Measurements from ENCODE around the gene CFAP20DC. TPM values are rescaled to one million over a fixed set of nuclear protein-coding genes. Genes with fewer than 3 reads are reported as not detected.
A peak's percentile ranks its signal among the peaks of the same experiment; 100 is the strongest.

The CFAP20DC gene
- total and polyA plus RNA-seq, 10 of the 15 experiments (the other 5 are each of a cell fraction or from before 2014, with no cell fraction given), result 0.53 to 11.6 (median 2.0) TPM

- no TSS peak for BruUV-seq (replicated peaks)
- ATAC-seq (peak; percentile 39), DNase-seq (ENCODE audit: low read depth, low spot score) (no peak), FAIRE-seq (peak; percentile 72)
- H3K4me1 ChIP-seq (ENCODE audit: control insufficient read depth, insufficient read depth, low read length), result no peaks in the 10 kb centered on the region
- H3K4me2 ChIP-seq (ENCODE audit: control insufficient read depth, insufficient read depth), result no peak overlapping the region
- no peaks in the 10 kb centered on the region for H3K36me3 ChIP-seq (ENCODE audit: control insufficient read depth in 2 of 2, insufficient read depth in 2 of 2, low read length in 1 of 2)
- CTCF ChIA-PET, result interaction anchor here (0.6 to 8.7 kb wide), 49 partner anchors 9 to 423 kb away, joined by 3 to 180 read pairs (median 4); no protein-coding TSS in a partner anchor
- in situ Hi-C loops (cut with MboI), result loop anchor here (10.0 kb wide), 1 partner anchor 228 kb away; no protein-coding TSS in a partner anchor
- H3K9me3 ChIP-seq (replicated peaks; ENCODE audit: control insufficient read depth, insufficient read depth, low read length), result no peaks in the 10 kb centered on the region
- no peak overlapping the region for H2AFZ ChIP-seq (ENCODE audit: control insufficient read depth, low read depth, low read length)
- RAD21 ChIA-PET (ENCODE audit: unreplicated experiment), result interaction anchor here (0.5 to 7.2 kb wide), 15 partner anchors 11 to 414 kb away, joined by 3 to 102 read pairs (median 3); no protein-coding TSS in a partner anchor
- POLR2A ChIA-PET, result no interaction called here
- no peaks in the 10 kb centered on the region for H3K79me2 ChIP-seq (ENCODE audit: control insufficient read depth, insufficient read depth, low read length)
- intact Hi-C loops (cut with micrococcal nuclease; ENCODE audit: unreplicated experiment), result loop anchor here (1.0 kb wide), 3 partner anchors 59 to 413 kb away; no protein-coding TSS in a partner anchor
- no peak overlapping the region for H3K27ac ChIP-seq (ENCODE audit: control insufficient read depth, insufficient read depth)
- TF ChIP-seq SMC3 (IDR thresholded peaks at IDR 0.05; ENCODE audit: borderline replicate concordance, low read length) (peak; percentile 72; the same call in 1 of the 2 replicates), E4F1 (IDR thresholded peaks at IDR 0.05; ENCODE audit: borderline replicate concordance, partially characterized antibody) (no peak), RAD21 (IDR thresholded peaks at IDR 0.05; ENCODE audit: insufficient read depth, low read depth, low read length) (peak; percentile 67), JUND (IDR thresholded peaks at IDR 0.05; ENCODE audit: low read depth, low read length) (no peak), KLF5 (IDR thresholded peaks at IDR 0.05; ENCODE audit: partially characterized antibody) (no peak), SMAD1 (IDR thresholded peaks at IDR 0.05; ENCODE audit: low read depth, partially characterized antibody) (no peak), ZNF592 (IDR thresholded peaks at IDR 0.05) (peak; percentile 24; the same call in 1 of the 2 replicates)
- TF ChIP-seq, protein P1, sequence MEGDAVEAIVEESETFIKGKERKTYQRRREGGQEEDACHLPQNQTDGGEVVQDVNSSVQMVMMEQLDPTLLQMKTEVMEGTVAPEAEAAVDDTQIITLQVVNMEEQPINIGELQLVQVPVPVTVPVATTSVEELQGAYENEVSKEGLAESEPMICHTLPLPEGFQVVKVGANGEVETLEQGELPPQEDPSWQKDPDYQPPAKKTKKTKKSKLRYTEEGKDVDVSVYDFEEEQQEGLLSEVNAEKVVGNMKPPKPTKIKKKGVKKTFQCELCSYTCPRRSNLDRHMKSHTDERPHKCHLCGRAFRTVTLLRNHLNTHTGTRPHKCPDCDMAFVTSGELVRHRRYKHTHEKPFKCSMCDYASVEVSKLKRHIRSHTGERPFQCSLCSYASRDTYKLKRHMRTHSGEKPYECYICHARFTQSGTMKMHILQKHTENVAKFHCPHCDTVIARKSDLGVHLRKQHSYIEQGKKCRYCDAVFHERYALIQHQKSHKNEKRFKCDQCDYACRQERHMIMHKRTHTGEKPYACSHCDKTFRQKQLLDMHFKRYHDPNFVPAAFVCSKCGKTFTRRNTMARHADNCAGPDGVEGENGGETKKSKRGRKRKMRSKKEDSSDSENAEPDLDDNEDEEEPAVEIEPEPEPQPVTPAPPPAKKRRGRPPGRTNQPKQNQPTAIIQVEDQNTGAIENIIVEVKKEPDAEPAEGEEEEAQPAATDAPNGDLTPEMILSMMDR (IDR thresholded peaks at IDR 0.05 in 2 of 3, conservative IDR thresholded peaks at IDR 0.05 in 1 of 3; ENCODE audit: control insufficient read depth in 2 of 3, extremely low read depth in 1 of 3, insufficient read depth in 1 of 3, low read depth in 3 of 3, low read length in 3 of 3), result peak; percentile 53 to 73 (median 72)
- 19% methylated on average over 2 of the region's 2 CpGs for WGBS (ENCODE audit: insufficient coverage, insufficient replicate concordance, low lambda C conversion rate, missing lambda C conversion rate)
- no peak overlapping the region for H3K4me3 ChIP-seq
- SMC1A ChIA-PET (ENCODE audit: uncharacterized antibody, unreplicated experiment), result interaction anchor here (0.8 to 6.2 kb wide), 25 partner anchors 9 to 537 kb away, joined by 3 to 136 read pairs (median 5); no protein-coding TSS in a partner anchor
- no peaks in the 10 kb centered on the region for H3K27me3 ChIP-seq (replicated peaks in 1 of 2; ENCODE audit: control insufficient read depth in 2 of 2, insufficient read depth in 2 of 2, low read length in 1 of 2)
- no peaks in the 10 kb centered on the region for H4K20me1 ChIP-seq (ENCODE audit: control insufficient read depth, insufficient read depth)
- no peak overlapping the region for H3K9ac ChIP-seq (ENCODE audit: control insufficient read depth, insufficient read depth, low read length)
These were observed 3.1 kb upstream of the CFAP20DC start for GRCh38 chr3:59052803-59053411.
